SH-SY5Y (cell line): ENCODE measurements around the gene SNRK.

Experiments
- GATA2 ChIP-seq: IDR thresholded peaks from 2 replicates; pipeline ENCODE4 v1.6.1; 2011; ENCODE audit warnings: mild to moderate bottlenecking, low read depth, low read length
- GATA3 ChIP-seq: IDR thresholded peaks from 2 replicates; pipeline ENCODE4 v1.6.1; 2011; ENCODE audit warnings: low read depth, mild to moderate bottlenecking, low read length, moderate library complexity

DNA sequence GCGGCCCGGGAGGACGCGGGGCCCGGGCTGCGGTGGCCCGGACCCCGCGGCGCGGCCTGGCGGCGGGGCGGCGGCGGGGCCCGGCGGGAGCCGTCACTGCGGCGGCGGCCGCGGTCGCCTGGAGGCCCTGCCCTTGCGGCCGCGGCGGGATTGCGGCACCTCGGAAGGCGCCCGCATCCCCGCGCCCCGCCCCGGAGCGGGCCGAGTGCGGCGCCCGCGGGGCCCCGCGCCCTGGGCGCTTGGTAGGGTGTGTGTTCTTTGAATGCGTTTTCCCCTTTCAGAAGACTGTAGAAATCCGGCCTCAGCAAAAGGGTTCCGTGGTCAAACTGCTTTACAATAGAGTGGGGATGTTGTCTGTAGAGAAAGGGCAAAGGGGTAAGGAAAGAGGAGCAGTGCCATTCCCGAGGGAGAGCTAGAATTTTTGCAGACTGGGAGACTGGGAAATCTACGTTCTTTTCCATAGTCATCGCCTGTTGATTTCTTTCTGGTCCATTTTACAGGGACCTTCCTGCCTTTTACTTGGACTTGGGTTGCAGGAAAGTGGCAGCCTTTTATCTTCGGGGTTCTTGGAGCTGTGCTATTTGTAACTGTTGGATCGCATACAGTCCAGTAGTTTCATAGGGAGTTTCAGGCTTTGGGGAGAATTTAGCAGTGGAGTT, 630 bp downstream of the SNRK start:
- no peak for TF ChIP-seq GATA2
- TF ChIP-seq GATA3: no peak
